COLO668 (cell line): ENCODE measurements around the gene POLE3.
"Not testable (repeated sequence)": the region's sequence is repeated elsewhere in the genome, so short reads cannot be mapped to it uniquely, and the experiment has no call there.

Experiments
- DNase-seq: peaks from one replicate; lab custom pipeline; 2025; ENCODE audit not compliant: unreplicated experiment; lab: John Stamatoyannopoulos, UW

POLE3 gene

DNA sequence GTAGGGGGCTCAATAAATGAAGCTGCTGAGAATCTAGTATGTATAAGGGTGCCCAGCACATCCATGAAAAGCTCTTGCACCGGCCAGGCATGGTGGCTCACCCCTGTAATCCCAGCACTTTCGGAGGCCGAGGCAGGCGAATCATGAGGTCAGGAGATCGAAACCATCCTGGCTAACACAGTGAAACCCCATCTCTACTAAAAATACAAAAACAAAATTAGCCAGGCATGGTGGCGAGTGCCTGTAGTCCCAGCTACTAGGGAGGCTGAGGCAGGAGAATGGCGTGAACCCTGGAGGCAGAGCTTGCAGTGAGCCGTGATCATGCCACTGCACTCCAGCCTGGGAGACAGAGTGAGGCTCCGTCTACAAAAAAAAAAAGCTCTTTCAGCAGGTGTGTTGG is 4.1 kb downstream of the POLE3 start:
- not testable (repeated sequence) for DNase-seq

GRCh38 chr9:113403646-113404045 is 6.8 kb downstream of the POLE3 start:
- DNase-seq: no peak

DNA sequence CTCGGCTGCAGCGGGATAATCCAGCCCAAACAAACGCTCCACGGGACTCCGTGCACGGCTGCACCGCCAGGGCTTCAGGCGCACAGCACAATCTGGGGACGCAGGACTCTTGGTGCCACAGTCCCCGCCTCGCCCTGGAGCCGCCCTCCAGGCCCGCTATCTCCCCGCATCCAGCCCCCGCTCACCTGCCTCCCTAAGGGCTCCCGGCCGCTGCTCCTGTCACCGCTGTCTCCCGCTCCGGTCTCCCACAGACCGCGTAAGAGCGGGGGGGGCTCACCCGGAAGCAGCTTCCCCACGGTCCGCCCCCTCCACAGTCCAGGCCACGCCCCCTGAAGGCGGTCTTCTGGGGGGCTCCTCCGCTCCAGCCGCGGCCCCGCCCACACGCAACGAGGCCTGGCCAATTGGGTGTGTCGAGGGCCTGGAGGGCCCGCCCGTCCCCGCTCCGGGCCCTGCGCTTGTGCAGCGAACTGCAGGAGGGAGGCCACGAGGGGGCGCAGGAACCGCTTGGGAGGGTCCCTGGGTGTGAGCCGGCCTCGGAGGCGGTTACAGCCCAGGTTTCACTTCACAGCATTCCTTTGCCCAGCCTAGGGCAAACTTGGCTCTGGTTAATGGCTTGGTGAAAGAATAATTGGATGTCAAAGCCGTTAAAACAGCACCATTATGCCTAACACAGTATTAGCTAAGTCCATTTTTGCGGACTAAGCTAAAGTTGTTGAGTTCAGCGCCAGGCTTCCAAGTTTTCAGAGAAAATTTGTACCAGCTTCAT is 9.3 kb downstream of the POLE3 start, which contains the start of gene ALAD:
Gene ALAD, minus strand, starts transcription at position 258 of the 766 bp plus-strand sequence. CDS start 7,725 bp downstream, outside the sequence.
- DNase-seq: peak; percentile 99

DNA sequence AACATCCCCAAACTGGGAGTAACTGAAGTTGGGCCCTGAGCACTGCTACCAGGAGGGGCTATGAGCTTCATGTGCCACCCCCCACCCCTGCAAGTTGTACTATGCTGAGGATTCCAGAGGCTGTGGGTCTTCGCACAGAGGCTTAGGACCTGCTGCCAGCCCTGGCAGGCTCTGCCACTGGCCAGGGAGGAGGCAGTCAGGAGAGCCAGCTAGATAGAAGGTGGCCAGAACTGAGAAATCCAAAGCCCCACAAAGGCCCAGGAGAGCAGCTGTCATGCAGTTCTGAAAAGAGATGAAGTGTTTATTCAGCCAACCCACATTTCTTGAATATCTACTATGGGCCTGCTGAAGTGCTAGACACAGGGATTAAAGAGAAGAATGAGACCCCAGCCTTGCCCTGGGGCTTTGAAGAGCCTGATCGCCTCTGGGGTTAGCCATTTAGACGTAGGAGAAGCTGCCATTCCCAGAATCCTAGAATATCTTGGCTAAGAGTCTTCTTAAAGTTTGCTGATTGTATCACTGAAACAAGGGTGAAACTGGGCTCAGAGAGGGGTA is 10.8 kb downstream of the POLE3 start:
- no peak for DNase-seq

GRCh38 chr9:113398796-113399195 is 11.7 kb downstream of the POLE3 start:
- DNase-seq: no peak

DNA sequence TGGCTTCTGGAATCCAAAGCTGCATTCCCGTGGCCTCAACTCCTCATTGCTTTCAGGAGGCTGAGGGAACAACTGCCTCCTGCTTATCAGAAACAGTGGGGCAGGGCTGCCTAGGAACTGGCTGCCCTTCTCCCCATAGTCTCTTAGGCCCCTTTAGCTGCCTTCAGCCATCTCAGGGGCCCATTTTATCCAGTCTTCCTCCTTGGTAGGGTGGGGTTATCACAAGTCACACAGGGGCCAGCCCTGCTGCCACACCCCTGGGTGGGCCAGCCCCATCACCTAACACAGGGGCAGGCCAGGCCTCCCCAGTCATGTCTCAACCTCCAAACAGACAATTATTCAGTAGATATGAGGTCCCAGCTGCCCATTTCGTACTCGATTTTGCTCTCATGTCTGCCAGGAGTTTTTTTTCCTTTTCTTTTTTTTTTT is 13.3 kb downstream of the POLE3 start:
- no peak for DNase-seq

DNA sequence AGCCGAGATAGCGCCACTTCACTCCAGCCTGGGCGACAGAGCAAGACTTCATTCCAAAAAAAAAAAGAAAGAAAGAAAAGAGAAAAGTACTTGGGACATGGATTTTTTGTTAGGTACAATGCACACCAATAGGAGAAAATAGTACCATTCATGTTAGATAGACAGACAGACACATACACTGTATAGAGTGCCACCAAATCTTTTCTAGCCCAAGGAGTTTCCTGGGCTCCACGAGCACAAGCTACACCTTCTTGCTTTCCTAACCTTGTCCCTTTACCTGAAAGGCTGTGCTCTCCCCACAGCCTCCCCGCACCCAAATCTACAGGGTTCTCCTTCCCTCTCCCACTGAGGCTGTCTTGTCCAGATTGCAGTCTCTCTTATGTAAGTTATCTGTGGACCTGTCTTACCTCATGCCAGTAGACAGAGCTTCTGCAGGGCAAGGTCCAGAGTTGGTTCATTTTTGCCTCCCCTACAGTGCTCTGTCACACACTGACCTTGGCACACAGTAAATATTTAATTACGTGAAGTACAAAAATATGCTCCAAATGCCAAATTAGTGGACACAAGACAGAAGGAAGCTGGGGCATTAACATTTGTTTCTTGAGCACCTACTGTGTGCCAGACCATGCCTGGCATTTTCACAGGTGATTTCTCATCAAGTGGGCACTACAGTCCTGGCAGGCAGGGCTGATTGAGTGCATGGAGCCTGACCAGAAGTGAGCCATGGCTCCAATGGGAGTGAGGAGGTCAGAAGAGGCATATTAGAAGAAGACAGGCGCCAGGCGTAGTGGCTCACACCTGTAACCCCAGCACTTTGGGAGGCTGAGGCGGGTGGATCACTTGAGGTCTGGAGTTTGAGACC is 15.2 kb downstream of the POLE3 start:
- no peak for DNase-seq

- DNase-seq: no peak
Measured at GRCh38 chr9:113393281-113393680, 17.2 kb downstream of the POLE3 start.

DNA sequence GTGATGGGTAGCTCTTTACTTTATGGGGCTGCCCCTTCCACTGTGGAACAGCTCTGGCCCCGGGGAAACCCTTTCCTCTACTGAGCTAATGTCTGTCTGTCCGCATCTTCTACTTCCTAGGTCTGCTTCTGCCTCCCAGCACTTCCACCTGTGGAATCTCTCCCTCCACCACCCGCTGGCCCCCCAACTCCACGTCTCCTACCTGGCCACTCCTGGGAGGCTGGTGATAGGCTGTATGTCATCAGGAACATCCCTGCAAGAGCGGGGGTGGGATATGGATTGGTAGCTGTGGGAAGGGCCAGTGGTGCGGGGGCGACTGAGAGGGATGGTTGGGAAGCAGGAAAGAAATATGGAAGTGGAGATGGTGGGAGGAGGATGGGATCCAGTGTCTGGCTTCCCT is 18.6 kb downstream of the POLE3 start:
- DNase-seq: no peak

DNA sequence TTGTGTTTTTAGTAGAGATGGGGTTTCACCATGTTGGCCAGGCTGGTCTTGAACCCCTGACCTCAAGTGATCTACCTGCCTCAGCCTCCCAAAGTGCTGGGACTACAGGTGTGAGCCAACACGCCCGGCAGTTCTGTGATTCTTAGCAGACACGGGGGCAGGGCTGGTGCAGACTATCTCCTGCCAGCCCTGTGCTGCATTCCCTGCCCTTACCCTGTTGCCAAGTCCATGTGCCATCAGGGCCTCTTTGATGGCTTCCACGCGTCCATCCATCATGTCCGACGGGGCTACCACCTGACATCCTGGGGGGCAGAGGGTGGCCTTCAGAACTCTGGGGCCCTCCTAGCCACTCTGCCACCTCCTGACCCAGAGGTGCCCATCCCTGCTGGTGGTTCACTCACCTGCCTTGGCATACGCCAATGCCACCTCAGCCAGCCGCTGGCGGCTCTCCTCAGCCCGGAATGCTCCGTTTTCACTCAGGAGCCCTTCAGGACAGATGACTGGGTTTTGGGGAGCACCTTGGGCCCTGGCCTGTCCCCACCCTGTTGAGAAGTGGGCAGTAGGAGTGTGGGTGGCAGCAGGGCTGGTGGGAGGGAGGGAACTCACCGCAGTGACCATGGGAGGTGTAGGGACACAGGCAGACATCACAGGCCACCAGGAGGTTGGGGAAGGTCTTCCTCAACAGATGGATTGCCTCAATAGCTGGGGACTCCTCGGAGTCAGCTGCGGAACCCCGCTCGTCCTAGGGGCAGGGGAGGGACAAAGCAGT is 20.1 kb downstream of the POLE3 start:
- DNase-seq: no peak

GRCh38 chr9:113389451-113389850 is 21.0 kb downstream of the POLE3 start:
- no peak for DNase-seq

DNA sequence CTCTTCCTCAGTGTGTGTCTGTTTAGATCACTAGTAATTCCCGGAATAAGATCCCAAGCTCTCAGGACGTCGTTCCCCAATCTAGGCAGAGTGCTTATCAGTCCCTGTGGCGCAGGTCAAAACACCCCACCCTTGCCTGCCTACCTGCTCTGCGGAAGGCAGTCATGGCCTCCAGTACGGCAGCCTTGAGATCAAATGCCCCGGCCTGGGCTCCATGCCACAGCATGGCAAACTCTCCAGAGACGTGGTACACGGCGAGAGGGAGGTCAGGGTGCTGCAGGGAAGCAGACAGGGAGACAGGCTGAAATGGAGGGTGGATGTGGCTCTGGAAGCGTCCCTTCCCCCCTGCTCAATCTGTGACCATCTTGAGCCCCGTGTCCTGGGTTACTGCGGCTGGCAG is 21.6 kb downstream of the POLE3 start:
- no peak for DNase-seq

DNA sequence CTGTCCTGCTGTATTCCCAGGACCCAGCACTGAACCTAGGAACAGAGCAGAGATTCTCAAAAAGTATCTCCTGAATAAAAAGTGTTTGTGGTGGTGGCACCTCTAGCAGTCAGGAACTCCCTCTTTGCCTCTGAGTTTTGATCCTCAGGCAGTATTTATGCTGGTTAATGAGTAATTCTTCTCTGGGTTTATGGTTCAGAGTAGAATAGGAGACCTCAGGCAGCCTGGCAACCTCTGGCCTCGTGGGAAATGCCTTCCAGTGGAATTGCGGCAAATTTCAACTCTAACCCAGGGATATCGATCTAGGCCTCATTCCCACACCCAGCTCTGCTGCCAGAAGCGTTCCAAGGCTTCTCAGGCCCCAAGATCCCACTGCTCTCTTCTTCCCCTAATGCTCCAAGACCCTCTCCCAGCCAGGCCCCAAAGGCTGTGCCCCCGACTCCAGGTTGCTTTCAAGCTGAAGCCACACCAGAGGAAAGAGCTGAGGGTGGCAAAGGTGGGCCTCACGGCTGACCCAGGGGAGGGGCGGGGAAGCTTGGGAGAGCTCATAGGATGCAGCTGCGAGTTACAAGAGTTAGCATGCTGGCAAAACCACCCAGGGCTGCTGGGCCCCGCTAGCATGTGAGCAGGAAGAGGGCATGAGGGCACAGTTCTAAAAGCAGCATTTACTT is 22.8 kb downstream of the POLE3 start:
- DNase-seq: peak; percentile 17

DNA sequence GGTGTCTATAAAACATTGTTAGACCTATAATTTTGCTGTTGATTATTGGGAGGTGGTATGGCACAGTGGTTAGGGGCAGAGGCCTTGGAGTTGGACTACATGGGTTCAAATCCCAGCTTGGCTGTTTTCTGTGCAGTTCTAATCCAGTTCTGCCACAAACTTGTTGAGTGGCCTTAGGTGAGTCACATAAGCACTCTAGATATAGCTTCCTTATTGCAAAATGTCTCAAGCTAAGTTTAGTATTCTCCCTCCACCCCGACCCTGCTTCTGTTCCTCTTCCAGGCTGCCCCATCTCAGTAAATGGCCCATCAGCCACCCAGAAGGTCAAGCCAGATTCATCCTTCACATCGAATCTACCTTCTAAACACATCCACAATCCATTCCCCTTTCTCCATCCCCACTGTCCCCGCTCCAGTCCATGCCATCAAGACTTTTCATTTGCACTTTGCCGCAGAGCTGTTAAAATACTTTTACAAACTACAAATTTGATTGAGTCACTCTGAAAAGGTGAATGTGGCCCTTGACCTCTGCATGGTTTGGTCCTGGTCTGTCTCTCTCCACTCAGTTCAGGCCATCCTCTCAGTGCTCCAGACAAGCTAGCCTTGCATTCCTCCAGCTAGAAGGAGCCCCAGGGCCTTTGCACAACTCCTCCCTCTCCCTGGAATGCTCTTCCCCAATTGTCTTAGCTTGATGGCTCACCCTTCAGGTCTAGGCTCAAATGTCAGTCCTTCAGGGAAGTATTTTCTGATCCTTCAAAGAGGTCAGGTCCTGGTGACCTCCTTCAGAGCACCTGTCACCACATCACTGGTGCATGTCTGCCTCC is 23.7 kb downstream of the POLE3 start:
- DNase-seq: no peak

- DNase-seq: no peak
Measured at GRCh38 chr9:113381909-113382411, 28.5 kb downstream of the POLE3 start.

GRCh38 chr9:113381441-113381840 is 29.0 kb downstream of the POLE3 start:
- DNase-seq: not testable (repeated sequence)

GRCh38 chr9:113380869-113381378 is 29.6 kb downstream of the POLE3 start:
- DNase-seq: peak; percentile 9

DNA sequence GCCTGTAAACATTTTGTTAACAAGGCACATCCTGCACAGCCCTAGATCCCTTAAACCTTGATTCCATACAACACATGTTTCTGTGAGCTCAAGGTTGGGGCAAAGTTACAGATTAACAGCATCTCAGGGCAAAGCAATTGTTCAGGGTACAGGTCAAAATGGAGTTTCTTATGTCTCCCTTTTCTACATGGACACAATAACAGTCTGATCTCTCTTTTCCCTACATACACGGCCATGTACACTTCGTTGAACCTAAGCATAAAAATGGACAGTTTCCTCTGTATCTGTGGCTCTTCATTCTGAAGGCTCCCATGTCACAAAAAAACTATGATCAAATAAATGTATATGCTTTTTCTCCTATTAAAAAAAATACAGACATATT is 30.7 kb downstream of the POLE3 start:
- DNase-seq: not testable (repeated sequence)
